GM12873 (cell line): Measurements from ENCODE around the gene MYOCOS.

Source experiments
- TF ChIP-seq, protein P1 (sequence below): IDR thresholded peaks from 2 replicates; pipeline ENCODE4 v1.5.1; 2012; ENCODE audit warnings: low read depth, mild to moderate bottlenecking, moderate library complexity, low read length, control low read depth; ENCODE audit not compliant: insufficient read depth; ENCODE audit errors: missing control alignments

MYOCOS gene

DNA sequence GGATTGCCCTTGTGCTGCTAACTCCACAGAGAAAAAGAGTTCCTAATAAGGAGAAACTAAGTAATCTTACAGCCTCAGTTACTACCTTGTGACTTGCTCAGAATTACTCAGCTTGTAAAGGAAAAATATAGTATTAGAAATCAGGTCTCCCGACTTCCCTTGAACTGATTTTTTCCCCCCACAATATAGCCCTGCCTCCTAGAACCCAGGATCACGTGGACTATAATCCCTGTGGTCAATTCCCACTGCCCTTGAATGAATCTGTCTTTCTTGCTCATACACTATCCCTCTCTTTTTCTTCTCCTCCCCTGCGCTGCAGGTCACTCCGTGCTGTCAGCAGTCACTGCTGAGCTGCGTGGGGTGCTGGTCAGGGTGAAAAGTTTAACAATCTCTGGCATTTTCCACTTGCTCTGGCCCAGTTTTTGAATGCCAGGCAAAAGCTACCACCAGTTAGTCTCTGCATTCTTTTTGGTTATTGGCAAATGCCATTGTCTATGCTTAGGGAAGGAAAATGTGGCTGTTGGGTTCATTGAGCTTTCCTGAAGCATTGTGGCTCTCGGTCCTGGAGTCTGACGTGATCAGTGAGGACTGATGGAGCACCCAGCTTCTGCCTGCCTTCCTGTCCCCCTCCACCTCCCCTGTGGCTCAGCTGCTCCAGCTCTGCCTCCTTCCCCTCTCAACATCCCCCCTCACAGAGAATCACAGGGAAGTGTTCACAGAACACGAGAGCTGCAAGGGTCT is 32.3 kb downstream of the MYOCOS start:
- TF ChIP-seq, protein P1, sequence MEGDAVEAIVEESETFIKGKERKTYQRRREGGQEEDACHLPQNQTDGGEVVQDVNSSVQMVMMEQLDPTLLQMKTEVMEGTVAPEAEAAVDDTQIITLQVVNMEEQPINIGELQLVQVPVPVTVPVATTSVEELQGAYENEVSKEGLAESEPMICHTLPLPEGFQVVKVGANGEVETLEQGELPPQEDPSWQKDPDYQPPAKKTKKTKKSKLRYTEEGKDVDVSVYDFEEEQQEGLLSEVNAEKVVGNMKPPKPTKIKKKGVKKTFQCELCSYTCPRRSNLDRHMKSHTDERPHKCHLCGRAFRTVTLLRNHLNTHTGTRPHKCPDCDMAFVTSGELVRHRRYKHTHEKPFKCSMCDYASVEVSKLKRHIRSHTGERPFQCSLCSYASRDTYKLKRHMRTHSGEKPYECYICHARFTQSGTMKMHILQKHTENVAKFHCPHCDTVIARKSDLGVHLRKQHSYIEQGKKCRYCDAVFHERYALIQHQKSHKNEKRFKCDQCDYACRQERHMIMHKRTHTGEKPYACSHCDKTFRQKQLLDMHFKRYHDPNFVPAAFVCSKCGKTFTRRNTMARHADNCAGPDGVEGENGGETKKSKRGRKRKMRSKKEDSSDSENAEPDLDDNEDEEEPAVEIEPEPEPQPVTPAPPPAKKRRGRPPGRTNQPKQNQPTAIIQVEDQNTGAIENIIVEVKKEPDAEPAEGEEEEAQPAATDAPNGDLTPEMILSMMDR: no peak

DNA sequence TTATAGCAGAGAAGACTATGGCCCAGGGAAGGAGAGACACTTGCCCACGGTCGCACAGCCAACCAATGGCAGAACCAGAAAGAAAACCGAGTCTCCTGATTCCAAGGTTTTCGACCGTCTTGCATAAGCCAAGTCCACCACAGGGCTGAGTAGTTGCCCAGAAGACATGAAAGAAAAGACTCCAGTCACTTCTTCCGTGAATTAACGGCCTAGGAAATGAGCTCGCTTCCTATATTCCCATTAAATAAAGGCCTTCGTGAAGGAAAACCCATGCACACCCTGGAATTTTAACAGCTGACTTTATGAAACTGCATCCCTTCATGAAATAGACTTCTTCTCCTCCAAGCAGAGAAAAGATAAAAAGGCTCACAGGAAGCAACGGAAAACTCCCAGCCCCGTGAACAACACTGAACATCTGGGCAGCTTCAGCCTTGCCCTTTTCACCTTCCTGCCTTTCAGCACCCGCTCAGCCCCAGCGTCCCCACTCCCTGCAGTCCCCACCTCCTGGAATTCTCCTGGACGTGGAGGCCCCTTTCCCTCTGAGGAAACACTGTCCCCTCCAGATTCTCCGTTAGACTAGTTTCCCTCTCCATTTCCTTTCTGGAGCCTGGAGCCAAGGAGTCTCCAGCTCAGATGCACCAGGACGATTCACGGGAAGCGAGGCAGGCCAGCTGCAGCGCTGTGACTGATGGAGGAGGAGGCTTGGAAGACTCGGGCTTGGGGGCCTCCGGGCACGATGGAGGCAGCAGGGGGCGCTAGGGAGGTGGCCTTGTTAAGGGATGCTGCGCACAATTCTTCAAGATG is 33.1 kb downstream of the MYOCOS start:
- TF ChIP-seq, protein P1: peak; percentile 88

DNA sequence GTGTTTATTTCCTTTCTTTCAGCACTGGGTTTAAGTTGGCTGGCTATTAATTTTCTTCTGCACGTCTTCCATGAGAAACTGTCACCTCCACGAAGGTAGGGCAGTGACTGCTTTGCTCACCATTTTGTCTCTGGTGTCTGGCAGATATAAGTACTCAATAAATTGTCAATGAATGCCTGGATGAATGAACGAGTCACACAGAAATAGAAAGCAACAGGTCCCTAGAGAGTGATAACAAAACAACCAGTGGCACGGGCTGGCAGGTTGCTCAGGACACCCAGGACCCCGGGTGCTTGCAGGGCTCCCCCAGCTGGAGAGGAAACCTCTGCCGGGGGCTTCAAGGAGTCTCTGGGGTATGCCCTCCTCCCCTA is 33.7 kb downstream of the MYOCOS start:
- TF ChIP-seq, protein P1: no peak

DNA sequence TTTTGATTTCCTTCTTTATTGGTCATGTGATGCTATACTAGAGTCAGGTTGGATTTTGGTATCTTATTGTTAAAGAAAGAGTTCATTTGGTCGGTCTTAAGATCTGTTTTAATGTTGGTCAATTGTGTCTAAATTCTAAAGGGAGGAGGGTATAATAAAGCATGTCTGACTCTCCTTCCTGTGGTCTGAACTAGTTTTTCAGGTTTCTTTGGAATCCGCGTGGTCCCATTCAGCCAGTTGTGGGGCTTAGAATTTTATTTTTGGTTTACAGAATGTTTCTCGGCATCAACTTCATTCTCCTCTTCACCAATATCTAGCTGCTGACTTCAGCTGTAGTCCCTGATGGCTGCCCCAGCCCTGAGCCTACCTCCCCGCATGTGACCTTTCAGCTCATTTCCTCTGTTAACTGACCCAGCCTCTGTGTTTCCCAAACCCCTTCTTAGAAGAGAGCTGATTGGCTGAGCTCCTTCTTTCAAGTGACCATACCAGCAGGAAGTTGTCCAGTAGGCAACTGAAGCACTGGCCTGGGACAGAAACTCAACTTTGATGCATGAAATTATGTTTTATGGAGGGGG is 39.1 kb downstream of the MYOCOS start:
- TF ChIP-seq, protein P1: no peak

DNA sequence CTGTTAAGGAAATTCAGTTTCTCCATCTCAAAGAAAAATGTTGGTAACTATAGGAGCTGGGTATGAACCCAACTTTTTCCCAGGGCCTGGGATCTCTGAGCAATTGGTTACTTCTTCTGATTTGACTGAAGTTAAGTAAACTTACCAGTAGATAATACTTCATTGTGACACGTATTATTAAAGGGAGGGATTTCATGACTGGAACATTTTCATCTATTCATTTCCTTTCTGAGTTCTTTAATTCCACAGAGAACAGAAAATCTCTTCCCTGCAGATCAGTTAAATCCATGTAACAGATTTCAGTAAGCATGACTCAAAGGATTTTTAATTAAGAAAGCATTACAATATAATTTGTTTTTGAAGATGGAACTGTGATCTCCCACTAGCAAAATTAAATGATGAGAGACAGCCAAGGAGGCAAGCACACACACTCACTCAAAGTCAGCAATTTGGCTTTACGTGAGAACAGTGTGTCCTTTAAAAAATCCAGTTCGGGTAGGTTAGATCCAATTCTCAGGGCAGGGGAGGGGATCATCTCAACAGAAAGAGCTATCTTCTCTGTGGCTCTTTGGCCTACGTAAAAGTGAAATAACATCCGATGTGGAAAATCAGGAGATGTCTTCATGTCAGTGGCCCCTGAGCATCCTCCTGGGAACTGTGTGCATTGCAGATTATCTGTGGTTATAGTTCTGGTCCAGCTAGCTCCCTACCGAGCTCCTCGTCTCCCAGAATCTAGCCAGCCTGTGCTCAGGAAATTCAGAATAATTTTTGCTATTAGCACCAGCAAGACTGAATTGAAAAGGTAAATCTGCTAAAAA is 41.2 kb downstream of the MYOCOS start:
- TF ChIP-seq, protein P1: no peak

DNA sequence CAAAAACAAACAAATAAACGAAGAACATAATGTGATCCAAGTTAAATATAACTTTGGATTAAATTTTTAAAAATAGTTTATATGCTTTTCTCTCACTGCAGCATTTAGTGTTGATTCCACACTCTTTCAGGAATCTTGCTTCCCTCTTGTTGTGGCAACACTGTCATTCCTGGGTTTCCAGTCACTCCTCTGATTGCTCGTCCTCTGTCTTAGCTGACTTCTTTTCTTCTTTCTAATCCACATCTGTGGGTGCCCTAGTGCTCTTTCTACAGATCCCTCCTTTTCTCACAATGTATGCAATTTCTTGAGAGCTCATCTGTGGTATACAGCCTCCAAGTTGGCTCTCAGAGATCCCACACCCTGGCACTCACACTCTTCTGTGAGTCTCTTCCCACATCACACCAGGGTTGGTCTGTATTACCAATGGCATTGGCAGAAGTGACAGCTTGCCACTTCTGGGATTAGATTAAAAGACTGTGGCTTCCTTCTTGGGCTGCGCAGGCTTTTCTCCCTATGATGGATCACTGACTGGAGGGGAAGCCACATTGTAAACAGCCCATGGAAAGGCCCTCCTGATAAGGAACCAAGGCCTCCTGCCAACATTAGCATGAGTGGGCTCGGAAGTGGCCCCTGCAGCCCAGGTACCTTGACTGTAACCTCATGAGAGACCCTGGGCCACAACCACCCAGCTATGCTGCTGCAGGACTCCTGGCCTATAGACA is 42.0 kb downstream of the MYOCOS start:
- TF ChIP-seq, protein P1: no peak
